ENCODE measurements around the gene EPN2. TPM values are rescaled to one million over a fixed set of nuclear protein-coding genes. Genes with fewer than 3 reads are reported as not detected.

EPN2 gene
- polyA plus RNA-seq, 3 donors: 0.93 TPM; not detected in 2

DNA sequence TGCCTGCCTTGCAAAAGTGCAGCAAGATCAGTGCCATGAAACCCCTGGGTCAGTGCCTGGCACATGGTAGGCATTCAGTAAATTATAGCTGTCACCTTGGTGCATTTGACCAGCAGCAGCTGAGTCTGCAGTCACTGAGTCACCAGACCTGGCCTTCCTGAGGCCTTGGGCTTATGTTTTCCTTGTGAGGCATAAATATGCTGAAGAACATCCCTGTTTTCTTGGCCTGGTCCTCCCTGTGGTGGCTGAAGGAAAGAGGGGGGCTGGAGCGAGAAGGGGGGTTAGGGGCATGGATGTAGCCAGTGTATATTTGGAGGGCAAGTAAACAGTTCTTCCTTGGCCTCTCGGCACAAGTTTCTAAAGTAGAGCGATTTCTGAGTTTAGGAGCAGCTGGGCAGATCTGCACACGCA is 26.5 kb downstream of the EPN2 start:
- Histone ChIP-seq H3K4me1 (ENCODE audit: control insufficient read depth in 1 of 2, insufficient read depth in 2 of 2, low read length in 2 of 2) (peaks cover 1 to 2% of the 10 kb centered on the region in 2 donors), H2AFZ (ENCODE audit: insufficient read depth, low read depth, low read length, poor library complexity, severe bottlenecking) (no peak overlapping the region), H3K4me3 (replicated peaks in 1 of 3; ENCODE audit: low read depth in 2 of 3, low read length in 3 of 3) (no peak overlapping the region), H3K9ac (ENCODE audit: insufficient read depth, low read length, poor library complexity, severe bottlenecking) (no peak overlapping the region), H3K79me2 (ENCODE audit: insufficient read depth, low read length) (no peaks in the 10 kb centered on the region), H3K4me2 (replicated peaks; ENCODE audit: extremely low read depth, low read length, poor library complexity, severe bottlenecking) (no peak overlapping the region), H4K20me1 (ENCODE audit: insufficient read depth, low read length) (no peaks in the 10 kb centered on the region), H3K9me3 (replicated peaks in 1 of 2; ENCODE audit: control insufficient read depth in 1 of 2, insufficient read depth in 1 of 2, low read length in 2 of 2) (no peaks in the 10 kb centered on the region), H3K27ac (ENCODE audit: low read depth in 1 of 2, low read length in 2 of 2) (no peak overlapping the region), H3K36me3 (replicated peaks in 1 of 2; ENCODE audit: control insufficient read depth in 1 of 2, insufficient read depth in 2 of 2, low read length in 2 of 2) (no peaks in the 10 kb centered on the region), H3K27me3 (ENCODE audit: control insufficient read depth in 2 of 2, insufficient read depth in 2 of 2, low read length in 2 of 2) (peaks cover 7 to 24% of the 10 kb centered on the region in 2 donors)
- 100% methylated on average over 1 of the region's 4 CpGs for WGBS (ENCODE audit: insufficient coverage)
- TF ChIP-seq, protein P1, sequence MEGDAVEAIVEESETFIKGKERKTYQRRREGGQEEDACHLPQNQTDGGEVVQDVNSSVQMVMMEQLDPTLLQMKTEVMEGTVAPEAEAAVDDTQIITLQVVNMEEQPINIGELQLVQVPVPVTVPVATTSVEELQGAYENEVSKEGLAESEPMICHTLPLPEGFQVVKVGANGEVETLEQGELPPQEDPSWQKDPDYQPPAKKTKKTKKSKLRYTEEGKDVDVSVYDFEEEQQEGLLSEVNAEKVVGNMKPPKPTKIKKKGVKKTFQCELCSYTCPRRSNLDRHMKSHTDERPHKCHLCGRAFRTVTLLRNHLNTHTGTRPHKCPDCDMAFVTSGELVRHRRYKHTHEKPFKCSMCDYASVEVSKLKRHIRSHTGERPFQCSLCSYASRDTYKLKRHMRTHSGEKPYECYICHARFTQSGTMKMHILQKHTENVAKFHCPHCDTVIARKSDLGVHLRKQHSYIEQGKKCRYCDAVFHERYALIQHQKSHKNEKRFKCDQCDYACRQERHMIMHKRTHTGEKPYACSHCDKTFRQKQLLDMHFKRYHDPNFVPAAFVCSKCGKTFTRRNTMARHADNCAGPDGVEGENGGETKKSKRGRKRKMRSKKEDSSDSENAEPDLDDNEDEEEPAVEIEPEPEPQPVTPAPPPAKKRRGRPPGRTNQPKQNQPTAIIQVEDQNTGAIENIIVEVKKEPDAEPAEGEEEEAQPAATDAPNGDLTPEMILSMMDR (IDR thresholded peaks at IDR 0.05): no peak
- Mint-ChIP-seq H3K9me3 (peaks cover 0 to 2% (median 0%) of the 10 kb centered on the region in 7 donors), H3K4me1 (peaks cover 2% of the 10 kb centered on the region), H3K27ac (no peak overlapping the region), H3K4me3 (no peak overlapping the region), H3K36me3 (no peaks in the 10 kb centered on the region), H3K27me3 (ENCODE audit: low read depth in 3 of 3) (peaks cover 37 to 48% (median 44%) of the 10 kb centered on the region in 3 donors)
- intact Hi-C loops (cut with micrococcal nuclease): no loop called here
- DNase-seq: no peak

DNA sequence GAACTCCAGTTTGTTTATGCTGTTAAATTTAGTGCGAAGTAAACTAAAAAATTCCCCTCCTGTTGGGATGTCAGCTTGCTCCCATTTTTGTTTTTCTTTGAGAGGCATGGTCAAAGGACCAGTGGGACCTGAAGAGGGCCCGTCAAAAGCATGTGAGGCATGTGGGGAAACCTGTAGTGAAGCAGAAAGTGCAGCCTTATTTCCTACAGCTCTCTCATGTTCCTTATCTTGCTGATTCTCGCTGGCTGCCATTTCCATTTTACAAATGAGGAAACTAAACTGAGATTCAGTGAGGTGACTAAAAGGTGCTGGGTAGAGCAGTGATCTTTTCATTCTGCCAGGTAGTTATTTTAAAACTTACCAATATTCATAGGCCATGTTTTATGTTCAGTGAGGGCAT is 27.1 kb downstream of the EPN2 start:
- Mint-ChIP-seq H3K27me3 (ENCODE audit: low read depth in 3 of 3) (peaks cover 39 to 50% (median 44%) of the 10 kb centered on the region in 3 donors), H3K4me3 (peak overlapping the region in 1 of 2 donors; percentile 11), H3K36me3 (no peaks in the 10 kb centered on the region), H3K9me3 (peaks cover 0 to 2% (median 0%) of the 10 kb centered on the region in 7 donors), H3K4me1 (peaks cover 8% of the 10 kb centered on the region), H3K27ac (peak overlapping the region in 1 of 7 donors; percentile 36)
- TF ChIP-seq, protein P1 (IDR thresholded peaks at IDR 0.05): no peak
- no peak for DNase-seq
- no peaks in the 10 kb centered on the region for H3K36me3 ChIP-seq (replicated peaks in 1 of 2; ENCODE audit: control insufficient read depth in 1 of 2, insufficient read depth in 2 of 2, low read length in 2 of 2)
- no peaks in the 10 kb centered on the region for H3K9me3 ChIP-seq (replicated peaks in 1 of 2; ENCODE audit: control insufficient read depth in 1 of 2, insufficient read depth in 1 of 2, low read length in 2 of 2)
- intact Hi-C loops (cut with micrococcal nuclease): no loop called here
- H3K4me2 ChIP-seq (replicated peaks; ENCODE audit: extremely low read depth, low read length, poor library complexity, severe bottlenecking): no peak overlapping the region
- WGBS (ENCODE audit: insufficient coverage): 100% methylated on average over 1 of the region's 3 CpGs
- H3K4me3 ChIP-seq (replicated peaks in 1 of 3; ENCODE audit: low read depth in 2 of 3, low read length in 3 of 3): no peak overlapping the region
- H4K20me1 ChIP-seq (ENCODE audit: insufficient read depth, low read length): no peaks in the 10 kb centered on the region
- no peaks in the 10 kb centered on the region for H3K79me2 ChIP-seq (ENCODE audit: insufficient read depth, low read length)
- peaks cover 8% of the 10 kb centered on the region in 2 donors for H3K4me1 ChIP-seq (ENCODE audit: control insufficient read depth in 1 of 2, insufficient read depth in 2 of 2, low read length in 2 of 2)
- no peak overlapping the region for H3K27ac ChIP-seq (ENCODE audit: low read depth in 1 of 2, low read length in 2 of 2)
- no peak overlapping the region for H2AFZ ChIP-seq (ENCODE audit: insufficient read depth, low read depth, low read length, poor library complexity, severe bottlenecking)
- H3K9ac ChIP-seq (ENCODE audit: insufficient read depth, low read length, poor library complexity, severe bottlenecking): no peak overlapping the region
- H3K27me3 ChIP-seq (ENCODE audit: control insufficient read depth in 2 of 2, insufficient read depth in 2 of 2, low read length in 2 of 2): peaks cover 7 to 24% of the 10 kb centered on the region in 2 donors

Data from CD14-positive monocyte (primary cell).